Uterus (tissue), 2 donors: ENCODE measurements around the gene FADD.

ENCODE experiments used
- CTCF ChIP-seq, 4 experiments: fragments of 200-600 bp in 2 of 4; fragments of 450-650 bp in 2 of 4; sonication (generic) in 2 of 4; IDR thresholded peaks; one replicate each; pipeline ENCODE4 v1.5.1; 2016 to 2019; ENCODE audit warnings: antibody characterized with exemption in 4 of 4, mild to moderate bottlenecking in 2 of 4, moderate library complexity in 1 of 4
- POLR2A ChIP-seq, 2 donors: fragments of 450-650 bp; IDR thresholded peaks; one replicate each; pipeline ENCODE4 v1.6.1; 2016; ENCODE audit warnings: antibody characterized with exemption in 2 of 2, mild to moderate bottlenecking in 1 of 2, moderate library complexity in 1 of 2

GRCh38 chr11:70184396-70184795 lies 18.7 kb upstream of the FADD start:
- TF ChIP-seq CTCF (IDR thresholded peaks at IDR 0.05), result no peak
- TF ChIP-seq POLR2A (IDR thresholded peaks at IDR 0.05), result no peak
